Jurkat, Clone E6-1 (cell line): ENCODE results near the gene AMMECR1. TPM values are rescaled to one million over a fixed set of nuclear protein-coding genes. Genes with fewer than 3 reads are reported as not detected.
"Not testable (repeated sequence)": the region's sequence is repeated elsewhere in the genome, so short reads cannot be mapped to it uniquely, and the experiment has no call there.

ENCODE experiments used
- DNase-seq: peaks from one replicate; pipeline ENCODE4 v3.0.0-alpha.2; 2011; ENCODE audit warnings: low read depth, low spot score
- H3K4me3 ChIP-seq: 2 replicates; pipeline ENCODE4 v1.5.1; 2011; ENCODE audit warnings: mild to moderate bottlenecking, low read length, control low read depth, moderate library complexity
- polyA plus RNA-seq: library from polyadenylated mRNA; unstranded; fragments of >200 nt; gene quantifications from one replicate; pipeline ENCODE4 v1.2.1, GENCODE V29; 2012; ENCODE audit warnings: missing spikeins; ENCODE audit not compliant: insufficient read length, insufficient read depth

The AMMECR1 gene
- 3.7 TPM for polyA plus RNA-seq

DNA sequence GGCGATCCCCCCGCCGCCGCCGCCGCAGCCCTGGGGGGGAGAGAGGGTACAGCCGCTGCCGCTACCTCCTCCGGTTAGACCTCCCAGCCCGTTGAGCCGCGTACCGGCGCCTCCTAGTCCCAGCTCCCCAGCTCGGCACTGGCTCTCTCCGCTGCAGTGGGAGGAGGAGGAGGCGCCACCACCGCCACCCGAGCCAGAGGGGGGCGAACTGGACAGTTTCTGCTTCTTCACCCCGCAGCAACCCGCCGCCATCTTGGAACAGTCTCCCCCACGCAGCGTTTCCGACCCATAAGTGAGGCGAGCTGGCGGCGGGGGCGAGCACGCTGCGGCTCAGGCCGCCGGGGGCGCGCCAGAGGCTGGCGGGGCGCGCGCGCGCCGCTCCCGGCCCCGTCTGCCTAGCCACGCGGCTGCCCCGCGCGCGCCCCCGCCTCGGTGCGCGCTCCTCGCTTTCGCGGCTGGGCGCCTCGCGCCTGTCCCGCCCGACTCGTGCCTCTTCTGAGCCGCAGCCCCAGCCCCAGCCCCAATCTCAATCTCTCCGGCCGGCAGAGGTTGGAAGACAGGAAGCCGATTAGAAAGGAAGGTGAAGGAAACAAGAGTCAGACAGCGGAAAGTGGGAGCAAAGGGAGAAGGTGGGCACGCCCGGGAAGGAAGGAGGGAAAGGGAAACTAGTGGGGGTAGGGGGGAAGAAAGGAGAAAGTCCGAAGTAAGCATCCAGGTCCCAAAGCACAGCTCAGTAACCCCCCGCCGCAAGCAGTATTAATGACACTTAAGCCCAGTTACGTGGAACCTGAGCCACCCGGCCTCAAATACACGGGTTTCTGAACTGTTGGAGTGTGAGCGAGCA, at the start of gene AMMECR1:
Gene AMMECR1 (minus strand): TSS at position 266 of the 844 bp plus-strand sequence. CDS start 14 bp downstream, at position 252.
- H3K4me3 ChIP-seq = peak within 1 kb of the TSS; percentile 70
- peak; percentile 61 for DNase-seq

DNA sequence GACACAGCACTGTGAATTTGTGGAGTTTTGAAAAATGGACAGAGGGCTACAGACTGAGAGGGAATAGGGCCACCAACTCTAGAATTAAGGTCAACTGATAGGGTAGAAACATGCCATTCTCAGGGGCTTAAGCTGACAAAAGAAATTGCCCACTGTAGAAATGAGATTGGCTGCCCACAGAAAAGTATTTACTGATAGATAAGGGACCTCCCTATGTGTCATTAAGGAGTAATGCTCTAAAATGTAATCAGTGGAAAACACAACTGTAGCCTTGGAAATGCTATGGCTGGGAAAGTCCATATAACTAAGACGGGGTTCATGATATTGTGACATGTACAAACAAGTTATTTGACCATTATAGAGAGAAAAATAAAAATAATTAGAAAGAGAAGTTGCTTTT, 45.4 kb upstream of the AMMECR1 start:
- DNase-seq = no peak
- H3K4me3 ChIP-seq = no peak overlapping the region

DNA sequence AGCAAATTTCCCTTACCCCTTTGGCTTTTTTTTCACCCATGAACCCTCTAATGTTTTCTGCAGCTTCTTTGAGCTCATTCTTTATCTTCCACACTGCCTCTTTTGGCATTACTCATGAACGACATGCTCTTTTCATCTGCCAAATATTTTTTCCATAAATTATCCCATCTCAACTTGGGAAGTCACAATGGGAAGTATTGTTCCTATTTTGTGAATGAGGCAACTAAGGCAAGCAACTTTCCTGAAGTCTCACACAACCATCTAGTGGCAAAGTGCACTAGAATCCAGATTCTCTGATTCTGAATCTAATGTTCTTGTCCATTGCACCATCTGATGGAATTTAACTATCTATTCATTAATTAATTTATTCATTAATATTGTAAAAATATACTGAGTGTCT, 41.4 kb upstream of the AMMECR1 start:
- H3K4me3 ChIP-seq = no peak overlapping the region
- no peak for DNase-seq

DNA sequence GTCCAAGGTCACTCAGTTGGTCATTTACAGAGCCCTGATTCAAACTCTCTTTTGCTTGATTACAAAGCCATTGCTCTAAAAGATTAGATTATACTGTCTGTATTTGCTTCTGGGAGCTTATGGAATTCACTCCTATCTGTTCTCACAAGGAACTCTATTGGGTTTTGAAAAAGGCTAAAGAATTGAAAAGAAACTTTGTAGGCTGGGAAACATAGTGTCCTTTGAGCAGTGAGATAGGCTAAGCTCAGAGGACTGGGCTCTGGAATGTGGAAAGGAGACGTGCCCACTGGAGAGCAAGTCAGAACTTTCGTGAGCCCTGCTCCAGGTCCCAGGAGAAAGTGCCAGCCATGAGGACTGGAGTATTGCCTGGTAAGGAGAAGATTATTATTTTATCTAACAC, 40.7 kb upstream of the AMMECR1 start, which contains the start of gene RTL9:
Gene RTL9 (plus strand): TSS at position 301 of the 400 bp plus-strand sequence. CDS start 91,770 bp downstream, outside the sequence.
- H3K4me3 ChIP-seq = no peak within 1 kb of the TSS
- DNase-seq = no peak

DNA sequence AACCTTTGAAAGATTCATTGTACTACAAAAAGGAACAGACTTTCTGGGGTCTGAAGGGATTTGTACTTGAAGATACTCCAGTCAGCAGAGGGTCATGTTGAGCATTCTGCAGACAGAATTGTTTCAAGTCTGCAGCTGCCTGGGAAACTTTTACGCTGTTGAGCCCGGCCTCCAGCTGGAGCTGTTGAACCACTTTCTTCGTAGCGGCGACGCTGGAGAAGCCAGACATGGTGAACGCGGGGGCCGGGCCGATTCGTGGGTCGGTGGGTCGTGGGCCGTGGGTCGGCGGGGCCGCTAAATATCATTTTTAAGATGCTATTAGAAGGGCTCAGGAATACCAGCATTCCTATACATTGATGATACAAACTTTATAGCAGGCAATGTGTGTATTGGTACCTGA, 28.8 kb upstream of the AMMECR1 start:
- no peak overlapping the region for H3K4me3 ChIP-seq
- no peak for DNase-seq

DNA sequence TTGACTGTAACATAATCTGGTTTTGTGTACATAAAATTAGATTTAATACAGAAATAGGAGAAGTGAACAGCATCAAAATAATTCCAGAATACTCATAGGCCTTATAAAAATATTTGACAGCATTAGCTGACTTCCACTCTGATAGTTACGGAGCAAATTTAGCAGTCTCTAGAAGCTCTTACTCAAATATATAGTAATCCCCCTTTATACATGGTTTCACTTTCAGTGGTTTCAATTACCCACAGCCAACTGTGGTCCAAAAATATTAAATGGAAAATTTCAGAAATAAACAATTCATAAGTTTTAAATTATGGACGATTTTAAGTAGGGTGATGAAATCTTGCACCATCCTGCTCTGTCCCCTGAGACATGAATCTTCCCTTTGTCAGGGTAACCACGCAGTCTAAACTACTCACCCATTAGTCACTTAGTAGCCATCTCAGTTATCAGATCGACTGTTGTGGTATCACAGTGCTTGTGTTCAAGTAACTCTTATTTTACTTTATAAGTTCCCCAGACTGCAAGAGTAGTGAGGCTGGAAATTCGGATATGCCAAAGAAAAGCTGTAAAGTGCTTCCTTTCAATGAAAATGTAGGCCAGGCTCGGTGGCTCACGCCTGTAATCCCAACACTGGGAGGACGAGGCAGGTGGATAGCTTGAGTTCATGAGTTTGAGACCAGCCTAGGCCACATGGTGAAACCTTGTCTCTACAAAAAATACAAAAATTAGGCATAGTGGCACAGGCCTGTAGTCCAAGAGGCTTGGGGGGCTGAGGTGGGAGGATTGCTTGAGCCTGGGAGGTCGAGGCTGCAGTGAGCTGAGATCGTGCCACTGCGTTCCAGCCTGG, 23.5 kb upstream of the AMMECR1 start:
- DNase-seq = no peak
- H3K4me3 ChIP-seq = no peak overlapping the region

DNA sequence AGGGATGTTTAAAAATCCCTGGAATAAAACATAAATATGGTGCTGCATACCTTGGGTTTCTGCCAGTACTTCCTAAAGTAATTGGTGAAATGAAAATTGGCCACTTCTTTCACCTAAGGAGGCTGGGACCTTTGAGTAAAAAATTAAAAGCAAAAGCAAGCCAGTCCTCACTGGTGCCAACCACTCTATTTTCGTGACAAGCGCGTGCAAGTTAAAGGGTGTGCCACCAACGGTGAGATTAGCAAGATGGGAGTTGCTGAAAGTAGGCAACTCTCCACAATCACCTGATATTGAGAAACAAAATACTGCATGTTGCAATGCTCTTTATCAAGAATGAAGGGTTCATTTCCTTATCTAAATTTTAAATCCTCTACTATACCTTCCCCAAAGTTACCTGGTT, 21.1 kb upstream of the AMMECR1 start:
- no peak for DNase-seq
- H3K4me3 ChIP-seq = no peak overlapping the region

DNA sequence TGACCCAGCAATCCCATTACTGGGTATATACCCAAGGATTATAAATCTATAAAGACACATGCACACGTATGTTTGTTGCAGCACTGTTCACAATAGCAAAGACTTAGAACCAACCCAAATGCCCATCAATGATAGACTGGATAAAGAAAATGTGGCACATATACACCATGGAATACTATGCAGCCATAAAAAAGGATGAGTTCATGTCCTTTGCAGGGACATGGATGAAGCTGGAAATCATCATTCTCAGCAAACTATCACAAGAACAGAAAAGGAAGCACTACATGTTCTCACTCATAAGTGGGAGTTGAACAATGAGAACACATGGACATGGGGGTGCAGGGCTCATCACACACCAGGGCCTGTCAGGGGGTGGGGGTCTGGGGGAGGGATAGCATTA, 15.6 kb upstream of the AMMECR1 start:
- not testable (repeated sequence) for DNase-seq, H3K4me3 ChIP-seq

DNA sequence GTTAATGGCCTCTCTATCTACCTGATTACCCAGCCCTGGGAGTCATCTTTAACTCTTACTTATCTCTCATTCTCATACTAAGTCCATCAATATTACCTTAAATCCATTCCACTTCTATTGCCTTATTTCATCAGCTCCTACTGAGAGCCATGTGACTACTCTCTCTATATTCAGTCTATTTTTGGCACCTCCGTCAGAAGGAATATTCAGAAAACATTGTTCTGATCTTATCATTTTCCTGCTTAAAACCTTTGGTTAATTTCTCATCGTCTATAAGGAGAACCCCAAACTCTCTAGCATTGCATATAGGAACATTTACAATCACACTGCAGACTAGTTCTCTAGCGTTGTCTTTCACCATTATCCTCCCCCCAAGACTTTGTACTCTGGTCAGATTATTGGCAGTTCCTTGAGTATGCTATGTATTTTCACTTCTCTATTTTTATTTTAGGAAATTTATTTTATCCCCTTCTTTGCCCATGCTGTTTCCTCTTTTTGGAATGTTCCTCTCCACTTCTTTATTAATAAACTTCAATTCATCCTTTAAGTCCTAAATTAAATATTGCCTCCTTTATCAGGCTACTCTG, 13.7 kb upstream of the AMMECR1 start:
- no peak for DNase-seq

DNA sequence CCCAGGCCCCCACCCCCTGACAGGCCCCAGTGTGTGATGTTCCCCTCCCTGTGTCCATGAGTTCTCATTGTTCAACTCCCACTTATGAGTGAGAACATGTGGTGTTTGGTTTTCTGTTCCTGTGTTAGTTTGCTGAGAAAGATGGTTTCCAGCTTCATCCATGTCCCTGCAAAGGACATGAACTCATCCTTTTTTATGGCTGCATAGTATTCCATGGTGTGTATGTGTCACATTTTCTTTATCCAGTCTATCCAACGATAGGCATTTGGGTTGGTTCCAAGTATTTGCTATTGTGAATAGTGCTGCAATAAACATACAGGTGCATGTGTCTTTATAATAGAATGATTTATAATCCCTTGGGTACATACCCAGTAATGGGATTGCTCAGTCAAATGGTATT, 10.7 kb upstream of the AMMECR1 start:
- not testable (repeated sequence) for H3K4me3 ChIP-seq, DNase-seq

More for the DNA sequence above, 13.7 kb upstream of the AMMECR1 start:
- no peak overlapping the region for H3K4me3 ChIP-seq

DNA sequence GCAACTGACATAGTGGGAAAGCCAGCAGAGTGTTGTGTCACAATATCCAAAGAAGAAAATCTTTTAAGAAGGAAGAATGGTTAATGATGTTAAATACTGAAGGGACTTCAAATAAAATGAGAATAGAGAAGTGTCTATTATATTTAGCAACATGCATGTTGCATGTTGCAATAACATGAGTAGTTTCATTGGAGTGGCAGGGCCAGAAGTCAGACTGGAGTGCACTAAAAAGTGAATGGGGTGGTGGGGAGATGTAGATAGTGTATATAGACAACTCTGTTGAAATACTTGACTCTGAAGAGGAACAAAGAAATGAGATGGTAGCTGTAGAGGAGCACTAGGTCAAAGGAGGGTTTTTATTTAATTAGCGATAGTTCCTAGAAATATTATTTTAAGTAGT, 9.5 kb upstream of the AMMECR1 start:
- no peak for DNase-seq
- H3K4me3 ChIP-seq = no peak overlapping the region

DNA sequence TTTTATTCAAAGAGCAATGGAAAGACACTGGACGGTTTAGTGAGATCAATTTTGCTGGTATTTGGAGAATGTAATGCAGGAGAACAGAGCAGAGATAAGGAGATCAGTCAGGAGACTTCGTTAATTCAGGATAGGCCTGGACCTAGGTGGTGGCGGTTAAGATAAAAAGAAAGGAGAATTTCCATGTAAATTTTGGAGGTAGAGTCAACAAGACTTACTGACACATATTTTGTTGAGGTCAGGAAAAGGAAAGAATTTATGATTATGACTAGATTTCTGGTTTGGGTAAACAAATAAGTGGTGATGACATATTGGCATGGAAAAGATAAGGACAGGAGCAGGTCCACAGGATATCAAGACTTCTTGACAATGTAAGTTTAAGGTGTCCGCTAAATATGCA, 8.8 kb upstream of the AMMECR1 start:
- DNase-seq = no peak
- no peak overlapping the region for H3K4me3 ChIP-seq

DNA sequence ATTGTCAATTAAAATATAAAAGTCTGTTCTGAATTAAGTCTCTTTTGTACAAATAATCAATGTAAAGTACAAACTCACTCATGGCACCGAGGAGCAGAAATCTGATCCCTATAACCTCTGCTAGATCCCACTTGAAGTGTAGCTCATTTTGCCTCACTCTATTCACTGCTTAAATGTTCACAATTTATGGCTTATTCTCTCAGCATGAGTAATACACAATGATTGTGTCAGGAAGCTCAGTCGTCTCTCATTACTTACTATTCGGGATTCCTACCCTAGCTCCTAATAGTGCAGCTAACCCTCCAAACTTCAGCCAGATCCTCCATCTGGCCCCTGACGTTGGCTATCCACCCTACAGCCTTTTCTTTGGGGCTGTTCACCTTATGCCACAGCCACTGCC, 4.7 kb upstream of the AMMECR1 start:
- no peak for DNase-seq

DNA sequence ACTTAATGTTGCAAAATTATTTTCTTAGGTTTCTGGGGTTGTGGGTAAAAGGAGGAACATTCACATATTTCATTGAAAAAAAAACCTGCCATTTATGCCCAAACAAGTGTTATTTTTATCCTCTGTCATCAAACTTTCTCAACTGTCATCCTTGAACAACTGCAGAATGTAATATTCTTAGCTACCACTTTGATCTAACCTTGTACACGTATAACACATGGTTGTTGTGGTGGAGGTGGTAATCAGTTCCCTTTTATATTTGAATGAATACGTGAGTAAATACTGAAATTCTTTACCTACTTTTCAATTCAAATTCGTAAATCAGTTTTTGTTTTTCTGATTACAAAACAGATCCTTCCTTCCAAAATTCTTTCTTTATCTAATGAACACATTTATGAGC, 3.8 kb upstream of the AMMECR1 start:
- H3K4me3 ChIP-seq = no peak overlapping the region
- DNase-seq = peak; percentile 23

More for the DNA sequence above, 4.7 kb upstream of the AMMECR1 start:
- no peak overlapping the region for H3K4me3 ChIP-seq

DNA sequence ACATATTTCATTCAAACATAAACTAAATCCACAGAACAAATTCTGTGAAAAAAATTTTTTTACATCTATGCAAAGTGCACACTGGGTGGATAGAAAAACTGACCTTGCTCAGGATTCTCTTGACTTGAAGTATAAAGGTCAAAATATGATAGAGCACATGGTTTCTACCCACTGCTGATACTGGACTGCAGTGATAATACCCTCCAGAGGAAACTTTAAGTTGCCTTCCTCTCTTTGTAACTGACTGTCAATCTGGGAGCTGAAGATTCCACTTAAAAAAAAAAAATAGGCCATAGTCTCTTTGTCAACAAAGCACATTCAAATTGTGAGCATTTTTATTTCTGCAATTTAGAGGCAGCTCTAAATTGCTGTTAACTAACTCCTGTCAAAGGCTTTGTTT, 3.2 kb upstream of the AMMECR1 start:
- H3K4me3 ChIP-seq = no peak overlapping the region
- DNase-seq = no peak

DNA sequence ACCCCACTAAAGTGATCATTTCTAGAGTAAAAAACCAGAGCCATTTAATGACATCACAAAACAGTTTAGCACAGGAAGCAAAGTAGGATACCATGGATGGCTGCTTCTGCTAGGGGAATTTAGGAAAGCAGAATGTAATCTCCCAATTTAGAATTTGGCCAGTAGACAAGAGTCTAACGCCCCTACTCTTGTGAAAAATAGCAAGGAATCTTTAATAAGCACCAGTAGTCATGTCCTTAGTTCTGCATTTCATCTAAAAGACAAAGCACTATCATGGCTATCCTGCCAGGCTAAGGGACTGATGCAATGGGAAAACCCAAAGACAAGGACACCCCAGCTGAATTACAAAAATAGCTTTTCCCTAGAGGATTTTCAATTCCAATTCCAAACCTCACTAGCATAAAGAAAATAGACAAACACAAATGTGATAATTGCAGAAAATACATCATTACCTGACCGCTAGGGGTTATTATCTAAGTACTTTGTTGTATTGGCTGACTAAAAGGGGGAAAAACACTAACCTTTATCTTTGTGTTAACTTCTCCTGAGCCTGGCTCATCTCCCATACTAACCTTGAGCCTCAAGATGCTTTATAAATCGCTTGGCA, 2.6 kb upstream of the AMMECR1 start:
- no peak overlapping the region for H3K4me3 ChIP-seq
- no peak for DNase-seq

DNA sequence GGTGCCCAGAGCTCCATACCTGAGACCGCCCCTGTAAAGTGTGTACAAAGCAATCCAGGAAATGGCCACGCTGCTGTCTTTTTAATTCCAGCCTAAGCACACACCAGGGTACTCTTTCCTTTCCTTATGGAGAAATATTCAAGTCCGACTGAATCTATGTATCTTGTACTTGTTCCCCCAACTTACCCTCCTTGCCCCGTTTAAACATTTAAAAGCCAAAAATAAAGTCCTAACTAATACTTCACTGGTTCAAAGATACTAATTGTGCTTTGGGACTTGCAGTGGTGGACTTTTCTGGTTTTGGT, 731 bp upstream of the AMMECR1 start:
- H3K4me3 ChIP-seq = peak overlapping the region; percentile 47
- no peak for DNase-seq

DNA sequence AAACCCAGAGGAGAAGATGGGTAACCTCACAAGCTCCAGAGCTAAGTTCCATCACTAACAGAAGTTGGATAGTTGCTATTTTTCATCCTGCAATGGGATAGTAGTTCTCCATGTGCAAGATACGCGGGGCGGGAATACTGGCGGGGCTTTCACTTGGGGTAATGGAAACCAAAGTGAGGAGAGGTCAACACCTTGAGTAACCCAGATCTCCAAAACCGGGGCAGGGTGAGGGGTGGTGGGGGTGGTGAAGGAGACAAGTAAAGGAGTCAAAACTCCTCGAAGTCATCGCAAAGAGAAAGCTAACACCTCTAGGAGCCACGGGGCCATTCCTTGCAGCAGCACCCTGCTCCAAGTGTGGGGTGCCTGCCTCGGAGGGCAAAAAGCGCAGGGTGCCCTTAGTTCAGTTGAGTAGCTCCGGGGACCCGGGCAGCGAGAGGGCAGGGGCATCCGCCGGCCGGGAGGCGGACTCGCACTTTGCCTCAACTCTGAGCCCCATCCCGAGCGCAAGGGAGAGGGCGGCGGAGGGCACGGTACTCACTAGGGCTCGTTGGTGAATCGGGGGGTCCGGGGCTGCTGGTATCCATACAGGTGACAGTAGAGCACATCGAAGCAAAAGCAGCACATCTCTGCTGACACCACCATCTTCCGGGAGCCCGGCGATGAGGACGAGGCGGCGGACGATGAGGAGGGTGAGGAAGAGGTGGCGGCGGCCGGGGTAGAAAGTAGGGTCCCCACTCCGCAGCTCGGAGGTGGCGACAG, 645 bp downstream of the AMMECR1 start:
- no peak for DNase-seq
- peak overlapping the region; percentile 70 for H3K4me3 ChIP-seq
